ENCODE results near the gene PSPH. TPM values are rescaled to one million over a fixed set of nuclear protein-coding genes. Genes with fewer than 3 reads are reported as not detected.
"Not testable (repeated sequence)": the region's sequence is repeated elsewhere in the genome, so short reads cannot be mapped to it uniquely, and the experiment has no call there.

PSPH gene
- total RNA-seq, 1 experiment from 2014 or later = 111 TPM

- no TSS peak for BruUV-seq (replicated peaks)
- H3K27ac Mint-ChIP-seq (ENCODE audit: unreplicated experiment) = peak overlapping the region; percentile 75
- no peaks in the 10 kb centered on the region for H3K27me3 Mint-ChIP-seq (ENCODE audit: insufficient read depth, unreplicated experiment)
- no peaks in the 10 kb centered on the region for H3K9me3 Mint-ChIP-seq (ENCODE audit: unreplicated experiment)
- peak overlapping the region; percentile 58 for H3K4me3 Mint-ChIP-seq (ENCODE audit: unreplicated experiment)
- H3K4me1 ChIP-seq = peaks cover 33% of the 10 kb centered on the region
- TF ChIP-seq CTCF (IDR thresholded peaks at IDR 0.05; ENCODE audit: insufficient read depth in 1 of 2, low read depth in 1 of 2, low read length in 1 of 2, severe bottlenecking in 1 of 2, unreplicated experiment in 1 of 2) = no peak
- POLR2A ChIA-PET = interaction anchor here (0.6 to 1.8 kb wide), 6 partner anchors 13 to 444 kb away, joined by 3 to 9 read pairs (median 4); partner anchors contain the start of gene CHCHD2
- peaks cover 38% of the 10 kb centered on the region for H3K36me3 Mint-ChIP-seq (ENCODE audit: insufficient read depth, unreplicated experiment)
- H3K4me3 ChIP-seq (ENCODE audit: low read depth, low read length) = no peak overlapping the region
- H3K27me3 ChIP-seq (replicated peaks; ENCODE audit: control insufficient read depth, insufficient read depth, low read length) = no peaks in the 10 kb centered on the region
- H3K4me1 Mint-ChIP-seq (ENCODE audit: low read depth, unreplicated experiment) = peaks cover 11% of the 10 kb centered on the region
- CTCF ChIA-PET = interaction anchor here (0.6 to 1.5 kb wide), 3 partner anchors 13 to 46 kb away, joined by 3 to 9 read pairs (median 8); partner anchors contain the start of gene PHKG1
- H3K36me3 ChIP-seq (ENCODE audit: control insufficient read depth, insufficient read depth, low read length) = no peaks in the 10 kb centered on the region
- peak; percentile 71 to 77 for DNase-seq
- no peaks in the 10 kb centered on the region for H3K9me3 ChIP-seq
- intact Hi-C loops (cut with micrococcal nuclease; ENCODE audit: unreplicated experiment) = loop anchor here (1.0 kb wide), 1 partner anchor 13 kb away; no protein-coding TSS in a partner anchor
Measured at GRCh38 chr7:56046721-56047445, 4.4 kb downstream of the PSPH start.

- POLR2A ChIA-PET = interaction anchor here (1.8 kb wide), 1 partner anchor 12 kb away, joined by 9 read pairs; no protein-coding TSS in a partner anchor
- H3K9me3 Mint-ChIP-seq (ENCODE audit: unreplicated experiment); BruUV-seq (replicated peaks); H3K27me3 ChIP-seq (replicated peaks; ENCODE audit: control insufficient read depth, insufficient read depth, low read length); H3K36me3 ChIP-seq (ENCODE audit: control insufficient read depth, insufficient read depth, low read length); H3K4me3 Mint-ChIP-seq (ENCODE audit: unreplicated experiment); H3K27ac Mint-ChIP-seq (ENCODE audit: unreplicated experiment); H3K9me3 ChIP-seq; H3K4me3 ChIP-seq (ENCODE audit: low read depth, low read length); CTCF ChIA-PET; H3K27me3 Mint-ChIP-seq (ENCODE audit: insufficient read depth, unreplicated experiment): not testable (repeated sequence)
- peaks cover 33% of the 10 kb centered on the region for H3K4me1 ChIP-seq
- intact Hi-C loops (cut with micrococcal nuclease; ENCODE audit: unreplicated experiment) = loop anchor here (1.0 kb wide), 1 partner anchor 11 kb away; no protein-coding TSS in a partner anchor
- Mint-ChIP-seq H3K4me1 (ENCODE audit: low read depth, unreplicated experiment) (peaks cover 11% of the 10 kb centered on the region), H3K36me3 (ENCODE audit: insufficient read depth, unreplicated experiment) (peaks cover 39% of the 10 kb centered on the region)
- peak in 1 of 2 experiments; percentile 1 for DNase-seq
Measured at GRCh38 chr7:56045758-56046157, 5.5 kb downstream of the PSPH start.

GRCh38 chr7:56040730-56041129 is 10.5 kb downstream of the PSPH start:
- intact Hi-C loops (cut with micrococcal nuclease; ENCODE audit: unreplicated experiment) = no loop called here
- Mint-ChIP-seq H3K27ac (ENCODE audit: unreplicated experiment) (no peak overlapping the region), H3K27me3 (ENCODE audit: insufficient read depth, unreplicated experiment) (no peaks in the 10 kb centered on the region), H3K9me3 (ENCODE audit: unreplicated experiment) (no peaks in the 10 kb centered on the region), H3K36me3 (ENCODE audit: insufficient read depth, unreplicated experiment) (peaks cover 37% of the 10 kb centered on the region), H3K4me1 (ENCODE audit: low read depth, unreplicated experiment) (peaks cover 6% of the 10 kb centered on the region), H3K4me3 (ENCODE audit: unreplicated experiment) (no peak overlapping the region)
- DNase-seq = no peak
- H3K9me3 ChIP-seq = no peaks in the 10 kb centered on the region
- no peaks in the 10 kb centered on the region for H3K36me3 ChIP-seq (ENCODE audit: control insufficient read depth, insufficient read depth, low read length)
- H3K27me3 ChIP-seq (replicated peaks; ENCODE audit: control insufficient read depth, insufficient read depth, low read length) = no peaks in the 10 kb centered on the region
- ChIA-PET POLR2A (no interaction called here), CTCF (no interaction called here)
- BruUV-seq (replicated peaks) = no TSS peak
- no peak overlapping the region for H3K4me3 ChIP-seq (ENCODE audit: low read depth, low read length)
- TF ChIP-seq CTCF (IDR thresholded peaks at IDR 0.05; ENCODE audit: insufficient read depth in 1 of 2, low read depth in 1 of 2, low read length in 1 of 2, severe bottlenecking in 1 of 2, unreplicated experiment in 1 of 2) = no peak
- H3K4me1 ChIP-seq = peaks cover under 1% of the 10 kb centered on the region; the same call in 1 of the 2 replicates

Measured in Caco-2 (cell line).